Measurements from ENCODE around the gene WWOX.

Gene WWOX

GRCh38 chr16:78198288-78198687 is 98.8 kb downstream of the WWOX start:
- no peak for DNase-seq

- DNase-seq = no peak
Measured at GRCh38 chr16:78199325-78200022, 100.0 kb downstream of the WWOX start.

GRCh38 chr16:78200023-78200389 is 100.6 kb downstream of the WWOX start:
- no peak for DNase-seq

- no peak for DNase-seq
Measured at GRCh38 chr16:78200623-78201096, 101.2 kb downstream of the WWOX start.

- DNase-seq = no peak
Measured at GRCh38 chr16:78205506-78205905, 106.1 kb downstream of the WWOX start.

GRCh38 chr16:78206623-78207223 is 107.3 kb downstream of the WWOX start:
- no peak for DNase-seq

DNA sequence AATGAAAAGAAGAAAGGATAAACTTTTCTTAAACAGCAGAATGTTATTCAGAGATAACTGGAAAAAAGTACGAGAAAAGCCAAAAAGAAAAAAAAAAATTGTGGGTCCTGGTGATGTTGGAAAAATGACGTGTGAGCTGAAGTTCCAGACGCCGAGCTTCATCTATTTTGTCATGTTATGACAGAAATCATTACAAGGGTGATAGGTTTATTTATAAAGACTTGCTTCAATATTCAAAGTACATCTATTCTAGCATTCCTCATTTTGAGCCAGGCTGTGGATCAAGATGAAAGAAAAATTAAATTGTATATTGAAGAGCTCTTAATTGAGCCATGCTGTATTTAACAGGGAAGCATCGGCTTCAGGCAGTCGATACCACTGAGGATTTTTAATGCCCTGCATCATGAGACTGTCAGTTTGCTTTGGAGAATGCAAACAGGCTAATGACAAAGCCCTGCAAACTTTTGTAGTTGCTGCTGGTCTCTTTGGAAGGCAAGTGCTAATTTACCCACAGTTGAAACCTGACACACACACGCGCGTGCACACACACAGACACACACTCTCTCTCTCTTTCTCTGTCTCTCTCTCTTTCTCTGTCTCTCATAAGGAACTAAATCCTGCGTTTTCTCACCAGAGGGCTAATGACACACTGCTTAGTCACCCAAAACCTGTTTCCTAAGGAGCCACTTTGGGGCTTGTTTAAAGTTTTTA is 110.7 kb downstream of the WWOX start:
- DNase-seq = no peak

DNA sequence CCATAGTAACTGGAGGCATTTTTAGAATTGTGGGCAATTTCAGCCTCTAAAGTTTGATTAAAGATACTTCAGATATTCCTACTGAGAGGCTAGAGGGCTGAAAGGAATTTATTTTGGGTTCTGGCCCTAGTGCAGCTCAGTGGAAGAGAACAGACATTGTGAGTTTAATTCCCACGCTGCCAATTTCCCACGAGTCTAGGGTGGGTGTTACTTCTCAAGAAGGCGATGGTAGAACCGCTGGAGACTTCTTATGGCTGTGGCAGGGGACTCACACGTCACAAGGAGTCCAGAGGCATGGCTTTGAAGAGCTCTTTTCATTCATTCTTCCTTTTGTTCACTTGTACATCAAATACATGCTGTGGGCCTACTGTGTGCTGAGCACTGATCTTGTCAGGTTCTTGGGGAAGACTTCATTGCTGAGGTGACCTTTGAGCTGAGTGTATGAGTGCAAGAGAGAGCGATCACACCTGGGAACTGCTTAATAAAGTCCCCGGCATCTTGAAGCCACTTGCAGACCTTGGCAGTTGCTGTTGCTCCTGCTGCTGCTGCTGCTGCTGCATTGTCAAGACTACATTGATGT is 111.7 kb downstream of the WWOX start:
- DNase-seq = no peak

DNA sequence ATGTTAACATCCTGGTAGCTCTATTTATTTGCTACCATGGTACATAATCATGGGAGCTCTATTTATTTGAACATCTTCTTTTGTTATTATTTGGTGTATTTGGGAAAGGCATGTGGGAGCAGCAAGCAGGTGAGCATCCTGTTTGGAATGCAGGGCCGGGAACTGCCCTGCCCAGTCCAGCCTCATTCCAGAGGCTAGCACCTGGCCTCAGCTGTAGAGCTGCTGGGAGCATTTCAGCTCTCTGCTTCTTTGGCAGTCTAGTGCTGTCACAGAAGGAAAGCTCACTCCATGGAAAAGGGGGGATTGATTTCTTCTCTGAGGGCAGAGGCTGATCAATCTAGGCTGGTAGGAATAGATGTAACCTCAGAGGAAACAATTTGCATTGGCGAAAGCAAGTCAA is 112.5 kb downstream of the WWOX start:
- DNase-seq = no peak

DNA sequence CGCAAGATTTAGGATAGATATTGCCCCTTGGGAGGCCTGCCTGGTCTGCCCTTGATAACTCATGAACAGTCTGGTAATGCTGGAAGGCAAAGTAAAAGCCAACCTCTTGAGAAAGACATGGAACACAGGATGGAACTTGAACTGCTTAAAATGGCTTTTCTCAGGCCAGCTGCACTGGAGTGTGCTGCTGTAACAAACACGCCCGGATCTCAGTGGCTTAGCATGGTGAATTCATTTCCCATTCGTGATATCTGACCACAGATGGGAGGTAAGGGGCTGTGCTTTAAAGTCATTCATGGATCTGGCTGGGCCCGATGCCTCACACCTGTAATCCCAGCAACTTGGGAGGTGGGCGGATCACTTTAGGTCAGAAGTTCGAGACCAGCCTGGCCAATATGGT is 113.2 kb downstream of the WWOX start:
- DNase-seq = no peak

GRCh38 chr16:78213751-78214150 is 114.3 kb downstream of the WWOX start:
- no peak for DNase-seq

- no peak for DNase-seq
Measured at GRCh38 chr16:78215222-78215621, 115.8 kb downstream of the WWOX start.

GRCh38 chr16:78216166-78216745 is 116.8 kb downstream of the WWOX start:
- no peak for DNase-seq

DNA sequence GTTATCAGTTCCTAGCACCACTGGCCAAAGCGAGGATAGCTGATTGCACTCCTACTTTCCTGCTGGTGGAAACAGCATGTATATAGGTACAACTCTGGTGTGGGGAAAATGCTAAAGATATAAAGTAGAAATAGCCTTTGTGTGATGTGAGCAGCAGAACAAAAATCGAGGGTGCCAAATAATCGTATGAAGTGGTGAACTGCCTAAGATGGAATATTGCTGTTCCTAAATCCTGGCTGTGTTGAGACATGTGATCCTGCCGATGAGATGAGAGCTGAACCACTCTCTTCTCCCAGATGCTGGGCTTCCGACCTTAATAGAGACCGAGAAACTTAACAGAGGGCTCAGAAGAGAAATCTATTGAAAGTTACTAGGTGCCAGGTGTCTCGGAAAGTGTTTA is 117.8 kb downstream of the WWOX start:
- no peak for DNase-seq

DNA sequence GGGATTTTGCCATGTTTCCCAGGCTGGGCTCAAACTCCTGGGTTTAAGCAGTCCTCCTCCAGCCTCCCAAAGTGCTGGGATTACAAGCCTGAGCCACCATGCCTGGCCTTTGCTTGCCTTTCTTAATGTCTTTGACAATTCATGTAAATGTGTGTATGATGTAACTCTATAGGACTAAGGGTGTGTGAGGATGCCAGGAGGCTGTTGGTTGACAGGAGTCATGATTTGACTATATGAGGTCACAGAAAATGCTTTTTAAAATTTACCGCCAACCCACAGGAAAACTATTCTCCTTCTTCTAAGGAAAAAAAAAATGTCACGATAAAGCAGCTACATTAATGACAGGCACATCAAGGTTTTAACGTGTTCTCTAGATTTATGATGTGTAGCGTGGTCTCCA is 118.8 kb downstream of the WWOX start:
- no peak for DNase-seq

DNA sequence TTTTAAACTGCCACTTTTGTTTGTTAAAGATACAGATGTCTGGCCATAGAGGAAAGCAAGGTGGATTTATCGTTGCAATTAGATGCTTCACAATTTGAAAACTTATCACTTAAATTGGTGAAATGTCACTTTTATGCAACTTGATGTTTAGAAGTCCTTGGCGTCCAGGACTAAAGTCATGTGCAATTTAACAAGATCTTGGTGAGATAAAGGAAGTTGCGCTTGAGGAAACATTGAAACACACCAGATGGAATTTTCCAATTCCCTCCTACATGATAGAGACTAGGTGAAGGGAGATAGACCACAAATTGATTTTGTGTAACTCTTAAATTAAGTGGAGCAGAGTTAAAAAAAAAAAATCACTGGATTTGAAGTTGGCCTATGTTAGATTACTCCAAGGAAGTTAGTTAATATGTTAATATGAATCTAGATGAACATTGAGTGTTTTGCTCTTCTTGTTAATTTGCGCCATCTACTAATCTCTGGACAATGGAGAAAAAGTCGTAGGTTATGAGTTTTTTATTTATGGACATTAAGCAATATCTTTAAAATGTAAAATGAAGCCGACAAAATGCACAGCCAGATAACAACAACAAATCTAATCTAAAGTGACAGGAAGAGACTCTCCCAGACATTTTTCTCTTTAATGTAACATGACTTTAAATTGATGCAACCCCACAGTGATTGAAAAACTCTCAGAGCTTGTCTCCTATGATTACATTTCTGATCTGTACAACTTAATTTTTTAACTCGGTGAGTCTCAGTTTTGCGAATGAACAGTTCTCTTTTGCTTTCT is 119.6 kb downstream of the WWOX start:
- no peak for DNase-seq

- DNase-seq = no peak
Measured at GRCh38 chr16:78220571-78220970, 121.1 kb downstream of the WWOX start.

DNA sequence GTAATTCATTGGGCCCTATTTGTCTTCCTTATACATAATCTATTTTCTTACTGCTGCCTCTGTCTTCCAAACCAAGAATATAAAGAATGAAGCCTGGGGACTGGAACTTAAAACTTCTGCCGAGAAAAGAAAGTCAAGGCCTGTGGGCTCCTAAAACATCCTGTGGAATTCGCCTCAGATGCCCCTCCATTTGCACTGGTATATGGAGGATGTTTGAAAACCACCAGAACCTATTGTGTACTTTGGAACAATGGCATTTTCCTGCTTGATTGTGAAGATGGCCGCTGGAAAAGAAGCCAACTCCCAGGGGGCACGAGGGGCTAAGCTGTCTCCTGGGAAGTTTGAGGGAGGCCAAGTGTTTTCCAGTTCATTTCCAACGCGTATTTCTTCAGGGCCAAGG is 122.4 kb downstream of the WWOX start:
- no peak for DNase-seq

DNA sequence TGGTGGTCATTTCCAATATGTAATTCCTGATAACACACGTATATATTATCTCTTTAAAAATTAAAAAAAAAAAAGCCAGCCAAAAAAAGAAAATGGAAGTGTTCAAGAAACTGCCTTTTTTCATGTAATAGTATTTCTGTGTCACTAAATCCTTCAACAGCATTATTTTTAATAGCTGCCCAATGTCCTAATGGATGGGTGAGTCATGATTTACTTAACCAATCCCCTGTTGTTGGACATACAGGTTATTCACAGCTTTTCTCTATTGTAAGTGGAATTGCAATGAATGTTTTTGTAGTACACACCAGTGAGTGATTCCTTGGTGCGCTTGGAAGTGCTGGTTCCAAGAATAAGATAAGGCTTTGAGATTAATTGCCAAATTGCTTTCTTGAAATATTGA is 124.9 kb downstream of the WWOX start:
- no peak for DNase-seq

DNA sequence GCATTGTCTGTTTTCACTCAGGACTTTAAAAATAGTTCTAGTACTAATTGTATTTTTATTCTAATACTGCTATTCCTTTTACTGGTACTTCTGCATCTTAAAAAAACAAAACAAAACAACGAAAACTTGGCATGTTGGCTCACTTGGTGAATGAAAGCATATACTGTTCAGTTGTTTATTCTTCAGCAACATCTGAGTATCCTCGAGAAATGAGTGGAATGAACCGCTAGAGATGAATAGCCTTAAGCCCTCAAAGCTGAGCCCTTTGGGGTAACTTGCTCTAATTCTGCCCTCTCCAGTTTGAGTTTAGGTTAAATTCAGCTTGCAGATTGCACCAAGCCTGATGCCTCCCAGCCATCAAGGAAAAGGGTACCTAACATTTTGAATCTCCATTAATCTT is 126.5 kb downstream of the WWOX start:
- no peak for DNase-seq

GRCh38 chr16:78227855-78228254 is 128.4 kb downstream of the WWOX start:
- DNase-seq = no peak

- no peak for DNase-seq
Measured at GRCh38 chr16:78228704-78229103, 129.2 kb downstream of the WWOX start.

GRCh38 chr16:78230832-78231231 is 131.4 kb downstream of the WWOX start:
- DNase-seq = no peak

Data from bone marrow (tissue), 2 donors.